HepG2 (cell line): ENCODE measurements around the gene OSBPL1A. TPM values are rescaled to one million over a fixed set of nuclear protein-coding genes. Genes with fewer than 3 reads are reported as not detected.

Experiments used
- ATAC-seq: fragments of 200-7000 bp; cut with Tn5 transposase; 3 replicates; pipeline ENCODE4 v1.9.1; 2020; ENCODE audit warnings: mild to moderate bottlenecking, moderate library complexity
- BruUV-seq: library from RNA; stranded (reverse); fragments of 400-500 nt; replicated peaks from 2 replicates; lab custom pipeline; 2021; lab: Mats Ljungman, UMichigan
- CTCF ChIA-PET: fragments of 300-600 bp; formaldehyde crosslinking; extraction: SDS; loops from one replicate; lab custom pipeline; 2021; ENCODE audit warnings: low total read pairs, inconsistent platforms, low intra/inter-chr PET ratio; lab: Yijun Ruan, JAX
- POLR2A ChIA-PET: fragments of 350-600 bp; sonication (Branson Sonifier 250); formaldehyde crosslinking; loops from one replicate; lab custom pipeline; 2020; ENCODE audit warnings: antibody characterized with exemption, inconsistent platforms; lab: Yijun Ruan, JAX
- DNase-seq: peaks from one replicate; pipeline ENCODE4 v3.0.0-alpha.2; 2015; ENCODE audit warnings: low spot score
- FAIRE-seq: peaks from 3 replicates; lab custom pipeline; 2011; peaks lifted over from hg19 to GRCh38; lab: Jason Lieb, UNC
- H2AFZ ChIP-seq: one replicate; pipeline ENCODE4 v1.6.1; 2011; ENCODE audit warnings: low read length, inconsistent platforms
- H3K27ac ChIP-seq: fragments of 300-600 bp; 3 replicates; pipeline ENCODE4 v1.8.0; 2011; ENCODE audit warnings: mixed run types, mild to moderate bottlenecking, mixed read lengths, low read length, inconsistent platforms; ENCODE audit not compliant: insufficient read depth; ENCODE audit errors: extremely low read length
- H3K27me3 ChIP-seq, 2 experiments: fragments of 200-600 bp in 1 of 2; 2 replicates in 1 of 2; 3 replicates in 1 of 2; pipeline versions ENCODE4 v1.6.0 to v1.8.0; 2011; ENCODE audit warnings: low read length in 2 of 2, mild to moderate bottlenecking in 2 of 2, moderate library complexity in 2 of 2, inconsistent platforms in 1 of 2; ENCODE audit not compliant: insufficient read depth in 2 of 2, control insufficient read depth in 1 of 2
- H3K36me3 ChIP-seq, 2 experiments: fragments of 200-600 bp in 1 of 2; replicated peaks in 1 of 2; 2 replicates in 1 of 2; 3 replicates in 1 of 2; pipeline versions ENCODE4 v1.5.1 to v1.8.0; 2011; ENCODE audit warnings: low read length in 2 of 2, inconsistent platforms in 1 of 2; ENCODE audit not compliant: insufficient read depth in 2 of 2, control insufficient read depth in 1 of 2
- H3K4me1 ChIP-seq: 2 replicates; pipeline ENCODE4 v1.5.1; 2012; ENCODE audit warnings: low read length, inconsistent platforms; ENCODE audit not compliant: insufficient read depth
- H3K4me2 ChIP-seq: 2 replicates; pipeline ENCODE4 v1.6.0; 2011; ENCODE audit warnings: low read depth, low read length, inconsistent platforms
- H3K4me3 ChIP-seq, 3 experiments: fragments of 200-600 bp in 1 of 3; sonication (generic), shearing (Covaris generic) in 1 of 3; replicated peaks in 1 of 3; 2 replicates each; pipeline ENCODE4 v1.5.1; 2011 to 2016; ENCODE audit warnings: low read length in 3 of 3, inconsistent platforms in 2 of 3, low read depth in 2 of 3, mild to moderate bottlenecking in 2 of 3, control low read depth in 1 of 3, mixed read lengths in 1 of 3; ENCODE audit not compliant: insufficient read depth in 1 of 3
- H3K79me2 ChIP-seq: one replicate; pipeline ENCODE4 v1.6.1; 2011; ENCODE audit warnings: low read length, inconsistent platforms; ENCODE audit not compliant: insufficient read depth
- H3K9ac ChIP-seq: 2 replicates; pipeline ENCODE4 v1.6.0; 2011; ENCODE audit warnings: mild to moderate bottlenecking, low read depth, low read length, inconsistent platforms; ENCODE audit not compliant: insufficient read depth
- H3K9me3 ChIP-seq: 2 replicates; pipeline ENCODE4 v1.5.1; 2012; ENCODE audit warnings: mild to moderate bottlenecking, low read length
- H4K20me1 ChIP-seq: 2 replicates; pipeline ENCODE4 v1.6.0; 2011; ENCODE audit warnings: inconsistent platforms, mild to moderate bottlenecking, low read length, moderate library complexity; ENCODE audit not compliant: insufficient read depth
- ARNTL ChIP-seq: sonication (generic); formaldehyde crosslinking; IDR thresholded peaks from 2 replicates; pipeline ENCODE4 v1.4.0; 2020; ENCODE audit warnings: mild to moderate bottlenecking, missing genetic modification reagents
- FOXJ3 ChIP-seq: sonication (generic); formaldehyde crosslinking; IDR thresholded peaks from 2 replicates; pipeline ENCODE4 v1.4.0; 2020; ENCODE audit warnings: missing genetic modification reagents, mild to moderate bottlenecking, borderline replicate concordance
- HCFC1 ChIP-seq: fragments of 150-350 bp; IDR thresholded peaks from 2 replicates; pipeline ENCODE4 v1.6.1; 2014; ENCODE audit warnings: low read depth, low read length
- HOXA9 ChIP-seq: sonication (generic); formaldehyde crosslinking; IDR thresholded peaks from 2 replicates; pipeline ENCODE4 v1.8.1; 2022; ENCODE audit warnings: missing genetic modification reagents, mild to moderate bottlenecking, moderate library complexity, borderline replicate concordance
- MYNN ChIP-seq: sonication (generic); formaldehyde crosslinking; IDR thresholded peaks from 2 replicates; pipeline ENCODE4 v1.4.0; 2020; ENCODE audit warnings: mild to moderate bottlenecking, low read depth, missing genetic modification reagents
- SIX4 ChIP-seq: sonication (generic); formaldehyde crosslinking; IDR thresholded peaks from 2 replicates; pipeline ENCODE4 v1.4.0; 2020; ENCODE audit warnings: missing genetic modification reagents
- ZNF235 ChIP-seq: sonication (generic); formaldehyde crosslinking; IDR thresholded peaks from 2 replicates; pipeline ENCODE4 v1.8.1; 2023; ENCODE audit warnings: mild to moderate bottlenecking, missing genetic modification reagents, borderline replicate concordance
- WGBS: methylation state at CpG from one replicate; pipeline ENCODE4 v1.1.6; 2017; ENCODE audit warnings: low lambda C conversion rate; 5-methylcytosine and 5-hydroxymethylcytosine counted together
- in situ Hi-C: cut with HindIII; loops from 2 replicates; pipeline ENCODE4 v1.10.0; 2017; ENCODE audit warnings: low pct_unique_long_range_greater_than_20kb; ENCODE audit not compliant: extremely low pct_ligation_motif_present
- intact Hi-C: fragments of 100-400 bp; cut with micrococcal nuclease; formaldehyde crosslinking; loops from one replicate; pipeline ENCODE4 v1.10.0; 2022; ENCODE audit not compliant: unreplicated experiment
- polyA plus RNA-seq, 8 experiments: library from polyadenylated mRNA; depleted of rRNA in 3 of 8; stranded (reverse) in 7 of 8; unstranded in 1 of 8; fragments of >200 nt; fragmentation: Illumina TruSeq in 4 of 8; extraction: Trizol in 4 of 8; gene quantifications; 2 replicates each; pipeline versions ENCODE4 v1.2.1 to v1.2.3, GENCODE V29; 2011 to 2016; ENCODE audit warnings: low read depth in 4 of 8, missing spikeins in 1 of 8, mixed read lengths in 1 of 8; ENCODE audit not compliant: insufficient read depth in 1 of 8
- total RNA-seq, 5 experiments: library from RNA; depleted of rRNA; stranded (reverse); fragments of >200 nt; fragmentation: Illumina TruSeq; extraction: Trizol; gene quantifications; 2 replicates each; pipeline ENCODE4 v1.2.3, GENCODE V29; 2016; ENCODE audit warnings: low read depth in 1 of 5

Gene OSBPL1A
- total and polyA plus RNA-seq, 2 of the 13 experiments (the other 11 are each of a cell fraction or from before 2014, with no cell fraction given) = 0.02 TPM; not detected in 1

DNA sequence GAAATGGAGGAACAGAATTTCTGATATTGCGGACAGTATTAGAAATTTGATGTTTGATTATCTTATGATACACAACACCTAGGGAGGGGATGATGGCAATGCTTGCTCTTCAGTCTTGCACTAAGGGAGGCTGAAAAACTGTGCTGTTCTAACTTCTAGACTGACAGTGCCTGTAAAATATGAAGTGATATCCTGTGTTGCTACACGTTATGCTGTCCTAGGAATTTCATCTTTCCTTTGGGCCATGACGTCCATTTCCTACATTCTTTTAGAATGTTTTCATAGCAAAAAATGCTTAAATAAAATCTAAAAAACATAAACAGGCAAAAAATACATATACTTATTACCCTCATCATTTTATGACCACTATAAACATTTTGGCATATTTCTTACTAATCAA, 55.3 kb downstream of the OSBPL1A start:
- BruUV-seq = no TSS peak
- intact Hi-C loops (no loop called here), in situ Hi-C loops (no loop called here)
- Histone ChIP-seq H3K4me1 (no peaks in the 10 kb centered on the region), H3K27ac (no peak overlapping the region), H3K9me3 (no peaks in the 10 kb centered on the region), H4K20me1 (no peaks in the 10 kb centered on the region), H3K27me3 (no peaks in the 10 kb centered on the region; a peak in 1 of 5 replicates), H3K36me3 (no peaks in the 10 kb centered on the region), H3K4me2 (no peak overlapping the region), H3K4me3 (no peak overlapping the region), H3K9ac (no peak overlapping the region), H2AFZ (no peak overlapping the region), H3K79me2 (no peaks in the 10 kb centered on the region)
- no peak for TF ChIP-seq ARNTL (CRISPR knock-in tag)
- TF ChIP-seq SIX4 (CRISPR knock-in tag) = no peak
- TF ChIP-seq HOXA9 (CRISPR knock-in tag) = no peak
- no peak for TF ChIP-seq HCFC1
- TF ChIP-seq ZNF235 (CRISPR knock-in tag) = no peak
- no peak for TF ChIP-seq FOXJ3 (CRISPR knock-in tag)
- CTCF ChIA-PET = no interaction called here
- DNase-seq (no peak), ATAC-seq (no peak), FAIRE-seq (no peak)
- POLR2A ChIA-PET = no interaction called here
- WGBS = 36% methylated on average over 3 of the region's 3 CpGs

GRCh38 chr18:24341361-24341760, 56.3 kb downstream of the OSBPL1A start:
- no peak for ATAC-seq
- no peak overlapping the region for H3K4me2 ChIP-seq
- intact Hi-C loops = no loop called here
- DNase-seq = no peak
- H3K27me3 ChIP-seq = no peaks in the 10 kb centered on the region
- H4K20me1 ChIP-seq = no peaks in the 10 kb centered on the region
- FAIRE-seq = no peak
- H3K9me3 ChIP-seq = no peaks in the 10 kb centered on the region
- BruUV-seq = no TSS peak
- H3K9ac ChIP-seq = no peak overlapping the region
- H3K4me1 ChIP-seq = no peaks in the 10 kb centered on the region
- ChIA-PET CTCF (no interaction called here), POLR2A (no interaction called here)
- no peaks in the 10 kb centered on the region for H3K36me3 ChIP-seq
- in situ Hi-C loops = no loop called here
- H3K27ac ChIP-seq = no peak overlapping the region
- H3K79me2 ChIP-seq = no peaks in the 10 kb centered on the region
- TF ChIP-seq MYNN = no peak
- H3K4me3 ChIP-seq = no peak overlapping the region
- H2AFZ ChIP-seq = no peak overlapping the region
